Naive thymus-derived CD4-positive, alpha-beta T cell (primary cell): ENCODE data around the gene ARID5B. TPM values are rescaled to one million over a fixed set of nuclear protein-coding genes. Genes with fewer than 3 reads are reported as not detected.

Experiments used
- ATAC-seq: fragments of 150-1000 bp; cut with Tn5 transposase; 2 replicates; pipeline ENCODE4 v1.10.0; 2021; ENCODE audit warnings: mild to moderate bottlenecking, moderate library complexity
- CTCF ChIA-PET: fragments of 350-600 bp; sonication (Branson Sonifier 250); formaldehyde crosslinking; loops from one replicate; lab custom pipeline; 2021; ENCODE audit warnings: antibody characterized with exemption; lab: Charles Lee
- POLR2A ChIA-PET: fragments of 350-600 bp; sonication (Branson Sonifier 250); formaldehyde crosslinking; loops from one replicate; lab custom pipeline; 2021; ENCODE audit warnings: antibody characterized with exemption, inconsistent platforms; lab: Charles Lee
- DNase-seq, 9 donors: peaks; one replicate each; pipeline versions ENCODE4 v3.0.0 to v3.0.0-alpha.2; 2020 to 2022; ENCODE audit warnings: mixed read lengths in 1 of 9
- H3K27ac ChIP-seq: one replicate; pipeline ENCODE4 v1.7.0; 2013; ENCODE audit warnings: mild to moderate bottlenecking, low read depth, low read length, moderate library complexity
- H3K27me3 ChIP-seq, 2 donors: one replicate each; pipeline ENCODE4 v1.7.0; 2013; ENCODE audit warnings: low read length in 2 of 2, mild to moderate bottlenecking in 2 of 2, moderate library complexity in 2 of 2; ENCODE audit not compliant: control insufficient read depth in 2 of 2, insufficient read depth in 2 of 2
- H3K36me3 ChIP-seq, 3 experiments: 1 replicate in 2 of 3; 2 replicates in 1 of 3; pipeline ENCODE4 v1.7.0; 2013; ENCODE audit warnings: low read length in 3 of 3, mild to moderate bottlenecking in 3 of 3, moderate library complexity in 1 of 3; ENCODE audit not compliant: insufficient read depth in 3 of 3, control insufficient read depth in 2 of 3
- H3K4me1 ChIP-seq, 2 donors: one replicate each; pipeline ENCODE4 v1.7.0; 2013; ENCODE audit warnings: low read length in 2 of 2, mild to moderate bottlenecking in 2 of 2, moderate library complexity in 1 of 2; ENCODE audit not compliant: control insufficient read depth in 2 of 2, insufficient read depth in 2 of 2
- H3K4me3 ChIP-seq: 2 replicates; pipeline ENCODE4 v1.7.0; 2013; ENCODE audit warnings: mild to moderate bottlenecking, low read length
- H3K9me3 ChIP-seq, 3 experiments: 1 replicate in 2 of 3; 2 replicates in 1 of 3; pipeline ENCODE4 v1.7.0; 2013; ENCODE audit warnings: low read length in 3 of 3; ENCODE audit not compliant: control insufficient read depth in 2 of 3
- H3K27ac Mint-ChIP-seq, 9 donors: one replicate each; pipeline ENCODE4 v1.8.0; 2020 to 2022; ENCODE audit warnings: mixed read lengths in 9 of 9, mild to moderate bottlenecking in 8 of 9, moderate library complexity in 5 of 9, inconsistent platforms in 2 of 9
- H3K27me3 Mint-ChIP-seq, 5 donors: one replicate each; pipeline ENCODE4 v1.8.0; 2021 to 2022; ENCODE audit warnings: mixed read lengths in 5 of 5, mild to moderate bottlenecking in 1 of 5
- H3K36me3 Mint-ChIP-seq, 5 donors: one replicate each; pipeline ENCODE4 v1.8.0; 2020 to 2022; ENCODE audit warnings: mixed read lengths in 5 of 5, mild to moderate bottlenecking in 3 of 5, inconsistent platforms in 1 of 5
- H3K4me1 Mint-ChIP-seq, 7 donors: one replicate each; pipeline ENCODE4 v1.8.0; 2020 to 2022; ENCODE audit warnings: mixed read lengths in 7 of 7, mild to moderate bottlenecking in 3 of 7, inconsistent platforms in 1 of 7
- H3K4me3 Mint-ChIP-seq, 10 donors: one replicate each; pipeline ENCODE4 v1.8.0; 2020 to 2022; ENCODE audit warnings: mild to moderate bottlenecking in 10 of 10, mixed read lengths in 10 of 10, moderate library complexity in 6 of 10, inconsistent platforms in 2 of 10
- H3K9me3 Mint-ChIP-seq, 11 donors: one replicate each; pipeline ENCODE4 v1.8.0; 2020 to 2022; ENCODE audit warnings: mixed read lengths in 11 of 11, mild to moderate bottlenecking in 4 of 11, inconsistent platforms in 1 of 11, moderate library complexity in 1 of 11
- intact Hi-C, 2 donors: fragments of 100-400 bp; cut with micrococcal nuclease; formaldehyde crosslinking; loops; one replicate each; pipeline ENCODE4 v1.15.1; 2023
- polyA plus RNA-seq, 2 donors: library from polyadenylated mRNA; unstranded; fragments of 300-500 nt; fragmentation: Illumina TruSeq; gene quantifications; one replicate each; pipeline ENCODE4 v1.2.3, GENCODE V29; 2021
- total RNA-seq, 6 experiments: library from RNA in 5 of 6; stranded (reverse) in 5 of 6; gene quantifications; 1 replicate in 5 of 6; 2 replicates in 1 of 6; pipeline ENCODE4 v1.2.3 and lab custom pipeline; 2021 to 2026

The ARID5B gene
- total and polyA plus RNA-seq, 7 experiments from 2014 or later, result 18.6 to 60.8 (median 47.4) TPM

GRCh38 chr10:62075414-62075813 lies 173.9 kb downstream of the ARID5B start:
- H3K27ac Mint-ChIP-seq, result peak overlapping the region in 8 of 9 donors; percentile 53 to 88 (median 62)
- H3K27me3 ChIP-seq, result no peaks in the 10 kb centered on the region
- intact Hi-C loops, result no loop called here
- peak overlapping the region in 2 of 10 donors; percentile 15 to 24 for H3K4me3 Mint-ChIP-seq
- H3K4me1 Mint-ChIP-seq, result peaks cover 24 to 79% (median 66%) of the 10 kb centered on the region in 7 donors
- no peak overlapping the region for H3K4me3 ChIP-seq
- ChIA-PET CTCF (interaction anchor here (0.8 to 1.0 kb wide), 2 partner anchors 110 to 164 kb away, joined by 3 read pairs; no protein-coding TSS in a partner anchor), POLR2A (interaction anchor here (0.7 kb wide), 1 partner anchor 12 kb away, joined by 3 read pairs; no protein-coding TSS in a partner anchor)
- H3K27ac ChIP-seq, result no peak overlapping the region
- peaks cover 3 to 13% of the 10 kb centered on the region in 2 donors for H3K4me1 ChIP-seq
- no peaks in the 10 kb centered on the region for H3K27me3 Mint-ChIP-seq
- H3K36me3 Mint-ChIP-seq, result peaks cover 18 to 76% (median 56%) of the 10 kb centered on the region in 5 donors
- ATAC-seq (no peak), DNase-seq (no peak)
- peaks cover 8 to 13% (median 9%) of the 10 kb centered on the region in 3 experiments for H3K36me3 ChIP-seq
- H3K9me3 Mint-ChIP-seq, result peaks cover 0 to 4% (median 0%) of the 10 kb centered on the region in 11 donors
- no peaks in the 10 kb centered on the region for H3K9me3 ChIP-seq

GRCh38 chr10:62075912-62076311 lies 174.4 kb downstream of the ARID5B start:
- DNase-seq, result no peak
- intact Hi-C loops, result loop anchor here in 1 of 2 donors (1.0 kb wide), 1 partner anchor 169 kb away; no protein-coding TSS in a partner anchor
- H3K4me3 Mint-ChIP-seq, result peak overlapping the region in 3 of 10 donors; percentile 24 to 47 (median 34)
- H3K27ac ChIP-seq, result no peak overlapping the region
- peaks cover 25 to 82% (median 71%) of the 10 kb centered on the region in 7 donors for H3K4me1 Mint-ChIP-seq
- CTCF ChIA-PET, result interaction anchor here (0.7 to 1.4 kb wide), 4 partner anchors 18 to 169 kb away, joined by 3 to 8 read pairs (median 3); no protein-coding TSS in a partner anchor
- no peak for ATAC-seq
- H3K4me3 ChIP-seq, result no peak overlapping the region
- POLR2A ChIA-PET, result no interaction called here
- no peaks in the 10 kb centered on the region for H3K27me3 Mint-ChIP-seq
- peaks cover 18 to 79% (median 56%) of the 10 kb centered on the region in 5 donors for H3K36me3 Mint-ChIP-seq
- H3K36me3 ChIP-seq, result peaks cover 8 to 11% (median 9%) of the 10 kb centered on the region in 3 experiments
- peaks cover 0 to 4% (median 0%) of the 10 kb centered on the region in 11 donors for H3K9me3 Mint-ChIP-seq
- H3K4me1 ChIP-seq, result peaks cover 5 to 13% of the 10 kb centered on the region in 2 donors
- peak overlapping the region; percentile 38 to 88 (median 65) for H3K27ac Mint-ChIP-seq
- H3K27me3 ChIP-seq, result no peaks in the 10 kb centered on the region
- no peaks in the 10 kb centered on the region for H3K9me3 ChIP-seq

GRCh38 chr10:62076891-62077290 lies 175.4 kb downstream of the ARID5B start:
- Histone ChIP-seq H3K27me3 (no peaks in the 10 kb centered on the region), H3K9me3 (no peaks in the 10 kb centered on the region), H3K36me3 (peaks cover under 1 to 8% (median 8%) of the 10 kb centered on the region in 3 experiments), H3K4me1 (peaks cover 13 to 17% of the 10 kb centered on the region in 2 donors), H3K27ac (peak overlapping the region; percentile 20), H3K4me3 (no peak overlapping the region)
- peaks cover 15 to 74% (median 47%) of the 10 kb centered on the region in 5 donors for H3K36me3 Mint-ChIP-seq
- no peaks in the 10 kb centered on the region for H3K27me3 Mint-ChIP-seq
- peaks cover 0 to 4% (median 0%) of the 10 kb centered on the region in 11 donors for H3K9me3 Mint-ChIP-seq
- DNase-seq (peak in 3 of 9 donors; percentile 12 to 27 (median 16)), ATAC-seq (peak; percentile 27)
- ChIA-PET CTCF (interaction anchor here (0.8 to 1.4 kb wide), 5 partner anchors 30 to 168 kb away, joined by 3 to 8 read pairs (median 4); no protein-coding TSS in a partner anchor), POLR2A (no interaction called here)
- H3K4me1 Mint-ChIP-seq, result peaks cover 29 to 83% (median 73%) of the 10 kb centered on the region in 7 donors
- peak overlapping the region; percentile 27 to 86 (median 79) for H3K27ac Mint-ChIP-seq
- peak overlapping the region in 8 of 10 donors; percentile 7 to 55 (median 30) for H3K4me3 Mint-ChIP-seq
- intact Hi-C loops, result loop anchor here in 1 of 2 donors (1.0 kb wide), 1 partner anchor 168 kb away; no protein-coding TSS in a partner anchor

- no peaks in the 10 kb centered on the region for H3K27me3 Mint-ChIP-seq
- peaks cover 35 to 83% (median 74%) of the 10 kb centered on the region in 7 donors for H3K4me1 Mint-ChIP-seq
- POLR2A ChIA-PET, result no interaction called here
- Histone ChIP-seq H3K27ac (peak overlapping the region; percentile 18), H3K4me3 (no peak overlapping the region), H3K36me3 (peaks cover 0 to 8% (median 3%) of the 10 kb centered on the region in 3 experiments), H3K9me3 (no peaks in the 10 kb centered on the region), H3K27me3 (no peaks in the 10 kb centered on the region), H3K4me1 (peaks cover 18 to 23% of the 10 kb centered on the region in 2 donors)
- DNase-seq (no peak), ATAC-seq (no peak)
- H3K9me3 Mint-ChIP-seq, result peaks cover 0 to 4% (median 0%) of the 10 kb centered on the region in 11 donors
- intact Hi-C loops, result no loop called here
- H3K36me3 Mint-ChIP-seq, result peaks cover 10 to 72% (median 41%) of the 10 kb centered on the region in 5 donors
- H3K4me3 Mint-ChIP-seq, result peak overlapping the region in 7 of 10 donors; percentile 7 to 55 (median 11)
- CTCF ChIA-PET, result interaction anchor here (0.6 to 1.4 kb wide), 6 partner anchors 30 to 1541 kb away, joined by 3 to 8 read pairs (median 4); no protein-coding TSS in a partner anchor
- peak overlapping the region; percentile 15 to 84 (median 71) for H3K27ac Mint-ChIP-seq
Measured at GRCh38 chr10:62077330-62078015, 176.0 kb downstream of the ARID5B start.

GRCh38 chr10:62079885-62080559 lies 178.5 kb downstream of the ARID5B start:
- H3K9me3 Mint-ChIP-seq, result peaks cover 0 to 4% (median 0%) of the 10 kb centered on the region in 11 donors
- peaks cover 36 to 42% of the 10 kb centered on the region in 2 donors for H3K4me1 ChIP-seq
- no peaks in the 10 kb centered on the region for H3K27me3 ChIP-seq
- H3K36me3 Mint-ChIP-seq, result peaks cover 10 to 59% (median 26%) of the 10 kb centered on the region in 5 donors
- ChIA-PET POLR2A (interaction anchor here (0.6 to 1.1 kb wide), 3 partner anchors 9 to 173 kb away, joined by 3 to 4 read pairs (median 4); no protein-coding TSS in a partner anchor), CTCF (interaction anchor here (1.0 to 1.9 kb wide), 2 partner anchors 8 to 165 kb away, joined by 4 to 7 read pairs; no protein-coding TSS in a partner anchor)
- no peaks in the 10 kb centered on the region for H3K27me3 Mint-ChIP-seq
- H3K4me3 Mint-ChIP-seq, result peak overlapping the region in 2 of 10 donors; percentile 11 to 15
- H3K27ac ChIP-seq, result no peak overlapping the region
- DNase-seq (no peak), ATAC-seq (peak; percentile 7)
- no peak overlapping the region for H3K4me3 ChIP-seq
- H3K36me3 ChIP-seq, result no peaks in the 10 kb centered on the region
- no peaks in the 10 kb centered on the region for H3K9me3 ChIP-seq
- intact Hi-C loops, result loop anchor here in 1 of 2 donors (10.0 kb wide), 1 partner anchor 165 kb away; no protein-coding TSS in a partner anchor
- peak overlapping the region; percentile 40 to 91 (median 73) for H3K27ac Mint-ChIP-seq
- H3K4me1 Mint-ChIP-seq, result peaks cover 44 to 84% (median 79%) of the 10 kb centered on the region in 7 donors
